ENCODE measurements around the gene HNF1B.

Gene HNF1B

DNA sequence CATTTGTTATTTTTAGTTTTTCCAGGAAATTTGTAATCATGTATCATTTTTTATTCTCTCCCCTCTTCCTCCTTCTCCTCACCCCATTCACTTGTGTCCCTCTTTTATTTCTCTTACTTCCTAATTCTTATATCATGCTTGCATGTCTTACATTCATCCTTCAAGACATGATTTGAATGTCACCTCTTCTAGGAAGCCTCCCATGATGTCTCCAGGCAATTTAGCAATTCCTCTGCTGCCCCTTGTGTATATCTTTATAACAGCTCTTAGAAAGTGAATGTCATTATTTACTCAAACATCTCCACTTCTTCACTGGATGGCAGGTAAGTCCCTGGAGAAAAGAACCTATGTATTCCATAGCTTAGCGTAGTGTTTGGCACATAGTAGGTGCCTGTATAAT, 7.8 kb downstream of the HNF1B start:
- DNase-seq (ENCODE audit: low read depth in 1 of 2, low spot score in 1 of 2) = no peak

- no peak for DNase-seq (ENCODE audit: low read depth in 1 of 2, low spot score in 1 of 2)
Observed at GRCh38 chr17:37736428-37736827, 8.4 kb downstream of the HNF1B start.

GRCh38 chr17:37735165-37735564, 9.7 kb downstream of the HNF1B start:
- no peak for DNase-seq (ENCODE audit: low read depth in 1 of 2, low spot score in 1 of 2)

GRCh38 chr17:37732316-37732715, 12.5 kb downstream of the HNF1B start:
- no peak for DNase-seq (ENCODE audit: low read depth in 1 of 2, low spot score in 1 of 2)

GRCh38 chr17:37731056-37731455, 13.8 kb downstream of the HNF1B start:
- no peak for DNase-seq (ENCODE audit: low read depth in 1 of 2, low spot score in 1 of 2)

DNA sequence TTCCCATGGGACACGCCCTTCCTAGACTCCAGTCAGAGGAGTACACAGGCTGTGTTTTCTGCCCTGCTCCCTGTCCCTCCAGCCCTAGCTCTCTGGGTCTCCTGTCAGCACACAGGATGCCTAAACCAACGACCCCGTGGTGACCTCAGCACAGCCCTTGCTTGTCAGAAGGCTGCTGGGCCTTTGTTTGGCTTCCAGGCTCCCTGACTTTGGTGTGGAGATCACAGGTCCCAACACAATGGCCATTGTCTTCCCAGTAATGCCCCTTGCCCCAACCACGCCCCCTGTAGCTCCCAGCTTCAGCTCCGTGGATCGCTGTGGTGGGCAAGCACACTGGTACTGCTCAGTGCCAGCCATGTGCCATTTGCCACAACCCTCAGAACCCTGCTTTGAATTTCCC, 15.0 kb downstream of the HNF1B start:
- DNase-seq (ENCODE audit: low read depth in 1 of 2, low spot score in 1 of 2) = no peak

- DNase-seq (ENCODE audit: low read depth in 1 of 2, low spot score in 1 of 2) = no peak
Observed at GRCh38 chr17:37726891-37727675, 17.8 kb downstream of the HNF1B start.

DNA sequence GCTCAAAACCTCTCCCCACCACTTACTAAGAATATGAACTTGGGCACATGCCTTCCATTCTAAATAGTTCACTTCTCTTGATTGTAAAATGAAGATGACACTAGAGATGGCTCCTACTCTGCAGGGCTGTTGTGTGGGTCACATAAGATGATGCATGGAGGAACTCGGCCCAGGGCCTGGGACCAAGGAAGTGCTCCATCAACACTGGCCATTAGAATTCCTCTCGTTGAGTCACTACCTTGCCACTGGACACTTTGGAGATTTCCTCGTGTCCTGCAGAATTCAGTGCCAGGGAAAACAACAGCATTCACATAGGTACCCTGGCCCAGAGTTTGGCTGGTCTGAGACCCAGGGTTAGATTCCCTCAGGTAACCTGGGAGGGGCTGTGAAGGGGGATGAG, 18.6 kb downstream of the HNF1B start:
- DNase-seq (ENCODE audit: low read depth in 1 of 2, low spot score in 1 of 2) = no peak

DNA sequence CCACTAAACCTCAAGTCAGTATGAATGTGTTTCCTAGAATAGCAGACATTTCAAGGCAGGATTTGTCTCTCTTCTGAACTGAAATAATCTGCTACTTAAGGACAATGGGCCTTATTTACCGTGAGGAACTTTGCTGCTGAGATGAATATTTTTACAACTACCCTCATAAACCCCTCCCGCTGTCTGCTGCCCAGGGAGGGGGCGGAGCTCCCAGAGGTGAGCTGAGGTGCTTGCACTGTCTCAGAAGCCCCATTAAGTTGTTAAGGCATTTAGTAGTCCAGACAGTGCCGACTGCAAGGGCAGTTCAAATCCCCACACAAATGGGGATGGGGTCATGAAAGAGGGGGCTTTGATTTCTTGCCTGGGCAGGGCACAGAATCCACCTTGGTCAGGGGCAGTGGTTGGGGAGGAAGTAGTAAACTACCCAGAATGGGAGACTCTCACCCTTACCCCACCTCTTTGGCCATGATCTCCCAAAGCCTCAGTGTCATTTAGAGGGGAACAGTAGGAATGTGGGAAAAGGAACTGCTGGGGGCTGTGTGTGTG, 19.2 kb downstream of the HNF1B start:
- DNase-seq (ENCODE audit: low read depth in 1 of 2, low spot score in 1 of 2) = no peak

DNA sequence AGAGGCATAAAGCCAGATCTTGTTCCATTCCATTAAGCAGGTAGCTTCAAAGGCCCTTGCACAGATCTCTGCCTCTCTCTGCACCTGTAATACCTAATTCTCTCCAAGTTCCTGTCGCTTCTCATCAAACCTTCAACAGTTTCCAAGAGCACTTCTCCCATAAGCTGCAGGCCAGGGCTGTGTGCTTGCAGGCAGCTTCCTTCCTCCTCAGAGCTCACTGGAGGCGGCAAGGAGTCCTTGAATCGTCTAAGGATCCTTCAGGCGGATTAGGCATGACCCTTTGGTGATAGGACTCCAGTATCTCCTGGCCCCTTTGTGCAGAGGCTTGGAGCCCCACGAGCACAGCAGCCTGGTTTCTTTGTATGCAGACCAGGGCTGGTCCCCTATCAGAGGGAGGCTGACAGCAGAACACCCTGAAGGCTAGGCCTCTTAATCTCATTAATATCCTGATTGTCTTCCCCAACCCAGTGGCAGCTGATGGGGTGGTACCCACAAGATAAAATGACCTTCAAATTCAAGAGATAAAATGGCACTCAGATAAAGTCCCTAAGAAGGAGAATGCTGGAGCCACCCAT, 19.8 kb downstream of the HNF1B start:
- no peak for DNase-seq (ENCODE audit: low read depth in 1 of 2, low spot score in 1 of 2)

GRCh38 chr17:37720989-37721388, 23.9 kb downstream of the HNF1B start:
- DNase-seq (ENCODE audit: low read depth in 1 of 2, low spot score in 1 of 2) = no peak

GRCh38 chr17:37719866-37720265, 25.0 kb downstream of the HNF1B start:
- no peak for DNase-seq (ENCODE audit: low read depth in 1 of 2, low spot score in 1 of 2)

GRCh38 chr17:37718324-37719048, 26.4 kb downstream of the HNF1B start:
- no peak for DNase-seq (ENCODE audit: low read depth in 1 of 2, low spot score in 1 of 2)

DNA sequence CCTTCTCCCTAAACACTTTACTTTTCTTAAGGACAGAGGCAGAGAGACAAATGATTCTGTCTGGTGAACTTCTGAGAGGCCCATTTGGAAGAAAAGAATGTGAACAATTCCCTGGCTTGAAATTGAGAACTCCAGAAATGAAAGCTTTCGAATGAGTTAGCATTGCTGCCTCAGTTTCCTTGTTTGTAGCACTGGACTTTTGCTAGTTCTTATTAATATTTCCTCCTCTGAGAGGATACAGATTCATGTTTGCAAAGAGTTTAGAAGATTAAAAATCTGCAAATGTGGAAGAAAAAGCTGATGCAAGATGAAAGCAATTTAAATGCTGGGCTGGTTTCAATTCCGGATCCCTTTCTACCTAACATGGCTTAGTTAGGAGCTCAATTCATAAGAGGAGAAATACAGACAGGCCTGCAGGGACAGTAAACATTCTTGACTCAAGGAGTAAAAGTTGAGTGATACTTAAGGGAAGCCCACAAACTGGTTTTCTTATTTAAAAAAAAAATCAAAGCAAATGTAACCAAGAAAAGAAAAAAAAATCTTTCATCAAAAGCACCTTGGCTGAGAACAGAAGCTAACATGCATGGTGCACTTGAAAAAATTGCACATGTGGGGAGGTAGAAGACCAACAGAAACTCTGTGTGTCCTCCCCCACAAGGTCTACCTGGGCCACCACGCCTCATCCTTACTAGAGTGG, 27.1 kb downstream of the HNF1B start:
- DNase-seq (ENCODE audit: low read depth in 1 of 2, low spot score in 1 of 2) = no peak

- no peak for DNase-seq (ENCODE audit: low read depth in 1 of 2, low spot score in 1 of 2)
Observed at GRCh38 chr17:37714897-37715296, 30.0 kb downstream of the HNF1B start.

- no peak for DNase-seq (ENCODE audit: low read depth in 1 of 2, low spot score in 1 of 2)
Observed at GRCh38 chr17:37713624-37714023, 31.2 kb downstream of the HNF1B start.

GRCh38 chr17:37713028-37713431, 31.8 kb downstream of the HNF1B start:
- DNase-seq (ENCODE audit: low read depth in 1 of 2, low spot score in 1 of 2) = no peak

DNA sequence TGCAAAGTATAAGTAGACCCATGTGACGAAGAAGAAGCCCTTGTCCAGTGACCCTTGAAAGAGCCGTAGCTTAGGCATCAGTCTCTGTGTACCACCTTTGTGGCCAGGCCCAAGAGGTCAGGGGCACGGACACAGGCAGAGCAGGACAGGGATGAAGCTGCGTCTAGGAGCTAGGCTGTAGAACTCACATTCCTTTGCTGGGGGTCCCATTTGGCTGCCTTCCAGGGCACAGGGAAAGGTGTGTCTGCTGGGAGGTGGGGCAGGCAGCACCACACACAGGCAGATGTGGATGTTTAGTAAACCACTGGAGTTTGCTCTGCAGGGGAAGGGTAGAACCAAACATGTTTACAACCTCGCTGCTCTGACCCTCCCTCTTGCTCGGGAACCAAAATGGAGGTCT, 33.7 kb downstream of the HNF1B start:
- no peak for DNase-seq (ENCODE audit: low read depth in 1 of 2, low spot score in 1 of 2)

DNA sequence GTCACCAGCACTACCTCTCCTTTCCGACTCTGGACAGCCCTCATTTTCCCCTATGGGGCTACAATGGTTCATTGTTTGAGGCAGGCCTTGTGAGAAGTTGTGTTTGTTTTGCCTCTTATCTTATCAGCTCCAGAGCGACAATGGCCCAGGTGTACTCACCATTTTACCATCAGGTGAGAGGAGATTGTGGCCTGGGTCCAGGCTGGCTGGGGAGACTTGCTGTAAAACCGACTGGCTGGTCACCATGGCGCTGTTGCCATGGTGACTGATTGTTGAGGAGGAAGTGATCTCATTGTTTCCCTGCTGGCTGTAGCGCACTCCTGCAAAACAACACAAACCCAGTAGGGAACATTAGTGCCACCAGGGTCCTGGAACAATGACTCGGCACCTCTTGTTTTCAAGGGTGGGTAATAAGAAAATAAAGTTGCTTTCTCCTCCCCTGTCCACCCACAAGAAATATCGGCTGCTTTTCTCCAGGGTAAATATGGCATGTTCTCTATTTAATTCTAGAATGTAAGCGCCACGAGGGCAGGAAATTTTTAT, 34.4 kb downstream of the HNF1B start:
- DNase-seq (ENCODE audit: low read depth in 1 of 2, low spot score in 1 of 2) = no peak

GRCh38 chr17:37708616-37709212, 36.1 kb downstream of the HNF1B start:
- no peak for DNase-seq (ENCODE audit: low read depth in 1 of 2, low spot score in 1 of 2)

Data from stimulated activated CD4-positive, alpha-beta T cell treated with anti-CD3 and anti-CD28 coated beads, Interleukin-15, amount 100 ng/mL, for 1 hour (primary cell).